ENCODE data around the gene ZFYVE9.

- TF ChIP-seq RARB (CRISPR knock-in tag; IDR thresholded peaks at IDR 0.05) (no peak), PATZ1 (CRISPR knock-in tag; IDR thresholded peaks at IDR 0.05; ENCODE audit: borderline replicate concordance) (no peak), ZFP30 (CRISPR knock-in tag; IDR thresholded peaks at IDR 0.05) (no peak), ZFP3 (CRISPR knock-in tag; IDR thresholded peaks at IDR 0.05) (no peak), ZNF70 (CRISPR knock-in tag; IDR thresholded peaks at IDR 0.05) (no peak), BACH2 (CRISPR knock-in tag; IDR thresholded peaks at IDR 0.05; ENCODE audit: borderline replicate concordance) (no peak), ARNTL (CRISPR knock-in tag; IDR thresholded peaks at IDR 0.05; ENCODE audit: borderline replicate concordance, low read depth) (no peak), GLIS3 (CRISPR knock-in tag; IDR thresholded peaks at IDR 0.05) (no peak), TOX (CRISPR knock-in tag; IDR thresholded peaks at IDR 0.05; ENCODE audit: borderline replicate concordance) (no peak; the same call in 1 of the 2 replicates), ISL1 (CRISPR knock-in tag; IDR thresholded peaks at IDR 0.05) (no peak)
Measured at GRCh38 chr1:52238474-52238873, 96.6 kb downstream of the ZFYVE9 start.
